ENCODE data around the gene MT1HL1.

Gene MT1HL1

DNA sequence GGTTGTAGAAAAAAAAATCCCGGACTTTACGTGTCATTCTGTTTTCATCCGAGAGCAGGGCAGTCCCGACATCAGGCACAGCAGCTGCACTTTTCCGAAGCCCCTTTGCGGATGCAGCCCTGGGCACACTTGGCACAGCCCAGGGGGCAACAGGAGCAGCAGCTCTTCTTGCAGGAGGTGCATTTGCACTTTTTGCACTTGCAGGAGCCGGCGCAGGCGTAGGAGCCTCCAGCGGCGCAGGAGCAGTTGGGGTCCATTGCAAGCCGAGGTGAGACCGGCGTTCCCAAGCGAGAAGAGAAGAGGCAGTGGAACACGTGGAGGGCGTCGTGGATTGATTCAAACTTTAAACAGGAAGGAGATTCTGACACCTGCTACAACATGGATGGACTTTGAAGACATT, at the start of gene MT1HL1:
Gene MT1HL1, minus strand, starts transcription at position 326 of the 400 bp plus-strand sequence. Its CDS starts 69 bp downstream, at position 257.
- no peak for DNase-seq (ENCODE audit: low read depth in 3 of 3)

DNA sequence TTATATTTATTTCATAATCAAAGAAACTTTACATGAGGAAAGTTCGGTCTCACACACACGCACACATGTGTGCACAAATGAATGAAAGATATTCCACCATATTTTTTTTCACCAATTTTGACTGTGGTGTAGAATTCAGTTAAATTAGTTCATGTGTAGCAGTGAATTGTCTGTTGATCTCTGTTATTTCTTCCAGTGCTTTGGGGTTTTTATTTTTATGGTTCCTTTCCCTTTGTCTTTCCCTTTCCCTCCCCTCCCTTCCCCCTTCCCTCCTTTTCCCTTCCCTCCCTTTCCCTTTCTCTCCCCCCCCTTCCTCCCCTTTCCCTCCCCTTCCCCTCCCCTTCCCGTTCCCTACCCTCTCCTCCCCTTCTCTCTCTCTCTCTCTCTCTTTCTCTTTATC, 46.7 kb upstream of the MT1HL1 start:
- no peak for DNase-seq (ENCODE audit: low read depth in 3 of 3)

DNA sequence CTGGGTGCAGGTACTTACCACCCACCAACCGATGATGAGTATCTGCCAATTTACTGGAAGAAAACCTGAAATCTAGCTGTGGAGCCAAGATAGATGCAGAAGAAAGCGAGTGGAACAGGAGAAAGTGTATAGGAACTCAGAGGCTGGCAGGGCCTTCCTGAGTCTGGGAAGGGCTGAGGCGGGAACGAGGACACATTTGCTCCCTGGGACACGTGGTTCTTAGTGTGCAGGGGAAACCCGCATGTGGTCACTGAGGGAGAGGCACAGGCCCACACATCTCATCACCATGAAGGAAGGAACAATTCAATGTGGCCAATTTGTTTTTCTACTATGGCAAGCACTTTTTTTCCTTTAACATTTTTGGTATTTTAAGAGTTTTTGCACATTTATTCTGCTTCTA, 45.9 kb upstream of the MT1HL1 start:
- no peak for DNase-seq (ENCODE audit: low read depth in 3 of 3)

DNA sequence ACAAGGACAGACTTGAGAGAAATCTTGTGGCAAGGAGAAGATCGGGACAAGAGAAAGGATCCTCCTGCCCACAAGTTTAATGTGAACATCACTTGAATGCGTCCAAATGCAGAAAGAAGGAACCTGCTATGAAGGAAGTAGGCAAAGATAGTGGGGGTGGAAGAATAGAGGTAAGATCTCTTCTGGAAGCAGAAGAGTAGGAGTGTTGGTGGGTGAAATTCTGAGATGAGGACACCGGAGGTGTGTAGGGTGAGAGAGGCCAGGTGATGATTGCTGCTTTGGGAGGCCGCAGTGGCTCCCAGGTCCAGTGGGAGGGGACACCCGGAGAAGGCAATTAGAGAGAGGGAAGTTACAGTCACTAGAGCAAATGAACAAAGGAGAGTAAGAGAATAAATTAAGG, 44.6 kb upstream of the MT1HL1 start:
- no peak for DNase-seq (ENCODE audit: low read depth in 3 of 3)

DNA sequence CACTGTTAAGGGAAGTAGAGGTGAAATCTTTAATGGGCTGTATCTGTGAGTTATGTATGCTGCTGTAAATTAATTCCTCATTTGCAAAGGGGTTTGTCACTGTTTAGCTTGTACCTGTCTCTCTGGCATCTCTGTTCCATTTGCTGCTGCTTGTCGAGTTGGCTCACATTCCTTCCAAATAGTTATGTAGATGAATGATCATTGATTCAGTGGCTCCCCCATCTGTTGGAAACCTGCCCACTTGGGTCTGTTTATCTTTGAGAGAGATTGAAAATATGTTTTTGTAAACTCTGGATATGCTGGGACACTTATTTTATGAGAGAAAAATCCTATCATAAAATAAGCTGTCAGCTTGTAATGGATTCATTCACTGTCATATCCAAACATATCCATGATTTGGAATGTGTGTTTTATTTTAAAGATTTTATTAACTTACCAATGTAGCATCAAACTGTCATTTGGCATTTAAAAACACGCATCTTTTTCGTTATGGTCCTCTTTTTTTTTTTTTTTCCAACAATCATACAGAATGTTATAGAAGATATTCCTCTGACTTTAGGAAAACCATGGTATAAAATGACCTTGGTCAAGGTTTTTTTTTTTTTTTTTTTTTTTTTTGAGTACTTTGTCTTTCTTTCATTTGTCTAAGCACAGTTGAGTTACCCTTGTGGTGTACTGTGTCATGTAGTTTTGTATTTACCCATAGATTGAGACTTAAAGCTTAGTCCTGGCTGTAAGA, 41.2 kb upstream of the MT1HL1 start:
- DNase-seq (ENCODE audit: low read depth in 3 of 3) = no peak

DNA sequence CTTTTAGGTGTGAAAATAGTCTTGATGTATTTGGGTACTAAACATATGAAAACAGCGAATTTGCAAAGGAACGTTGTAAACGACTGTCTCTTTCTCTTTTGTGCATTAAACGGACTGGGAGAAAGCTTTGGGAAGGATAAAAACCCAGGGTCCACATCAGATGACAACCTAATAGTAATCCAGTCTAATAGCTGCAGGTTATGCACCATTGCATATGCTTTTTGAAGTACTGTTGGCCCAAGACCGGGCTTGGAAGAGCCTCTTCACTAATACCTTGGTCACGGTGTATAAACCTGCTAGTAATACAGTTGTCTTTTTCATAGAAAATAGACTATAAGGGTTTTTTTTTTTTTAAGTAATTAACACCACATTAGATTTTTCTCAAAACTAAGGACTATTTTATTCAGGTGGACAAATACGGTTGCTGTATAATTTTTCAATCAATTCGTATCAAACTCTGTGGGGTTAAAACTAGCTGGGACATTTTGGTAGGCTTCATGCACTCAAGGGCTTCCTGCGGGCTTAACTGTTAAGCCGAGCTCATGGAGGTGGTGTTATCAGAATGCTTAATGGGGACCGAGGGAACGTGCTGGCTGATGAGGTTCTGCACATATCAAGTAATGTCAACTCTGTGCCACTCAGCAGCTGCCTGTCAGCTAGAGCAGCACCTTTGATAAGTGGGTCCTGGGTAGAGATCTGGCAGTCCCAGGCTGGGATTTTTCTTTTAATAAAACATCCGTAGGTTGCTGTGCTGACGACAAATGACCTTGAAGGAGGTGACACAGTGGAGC, 39.8 kb upstream of the MT1HL1 start:
- DNase-seq (ENCODE audit: low read depth in 3 of 3) = no peak

DNA sequence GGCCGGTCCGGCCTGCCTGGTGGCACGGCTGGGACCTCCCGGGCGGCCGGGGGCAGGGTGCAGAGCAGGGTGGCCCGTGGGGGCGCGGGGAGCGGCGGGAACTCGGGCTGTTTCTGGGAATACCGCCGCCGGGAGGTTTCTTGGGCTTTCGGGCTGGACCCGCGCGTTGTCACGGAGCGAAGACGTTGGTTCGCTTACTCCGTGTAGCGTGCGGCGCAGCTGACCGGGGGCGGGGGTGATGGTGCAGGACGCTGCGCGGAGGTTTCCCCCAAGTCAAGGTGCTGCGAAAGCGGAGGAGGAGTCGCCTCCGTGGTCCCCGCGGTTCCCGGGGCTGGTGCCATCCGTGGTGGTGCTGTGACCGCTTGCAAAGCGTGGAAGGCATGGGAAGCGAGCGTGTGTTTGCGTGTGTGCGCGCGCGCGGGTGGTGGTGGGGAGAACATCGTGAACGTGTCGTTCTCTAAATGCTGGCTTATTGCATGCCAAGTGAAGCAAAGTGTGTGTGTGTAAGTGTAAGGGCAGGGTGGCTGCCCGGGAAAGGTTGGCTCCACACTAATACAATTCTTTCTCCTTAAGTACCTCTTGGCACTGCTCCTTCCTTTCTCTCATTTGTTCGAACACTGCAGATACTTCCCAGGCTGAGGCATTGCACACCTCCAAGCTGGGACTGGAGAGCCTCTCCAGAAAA, 38.8 kb upstream of the MT1HL1 start:
- no peak for DNase-seq (ENCODE audit: low read depth in 3 of 3)

DNA sequence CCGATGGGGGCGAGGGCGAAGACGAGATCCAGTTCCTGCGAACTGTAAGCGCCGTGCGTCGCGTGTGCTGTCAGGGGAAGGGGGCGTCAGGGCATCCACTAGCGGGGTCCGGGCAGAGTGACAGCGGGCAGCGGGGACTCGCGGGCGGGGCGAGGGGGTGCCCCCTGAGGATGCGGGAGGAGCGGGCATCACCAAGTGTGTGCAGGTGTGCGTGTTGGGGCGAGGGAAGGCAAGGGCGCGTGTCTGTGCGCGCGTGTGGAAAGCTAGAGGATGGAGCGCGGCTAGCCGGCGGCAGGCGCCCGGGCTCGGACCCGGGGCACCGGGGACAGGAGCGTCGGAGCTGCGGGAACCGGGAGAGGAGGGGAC, 38.3 kb upstream of the MT1HL1 start:
- no peak for DNase-seq (ENCODE audit: low read depth in 3 of 3)

DNA sequence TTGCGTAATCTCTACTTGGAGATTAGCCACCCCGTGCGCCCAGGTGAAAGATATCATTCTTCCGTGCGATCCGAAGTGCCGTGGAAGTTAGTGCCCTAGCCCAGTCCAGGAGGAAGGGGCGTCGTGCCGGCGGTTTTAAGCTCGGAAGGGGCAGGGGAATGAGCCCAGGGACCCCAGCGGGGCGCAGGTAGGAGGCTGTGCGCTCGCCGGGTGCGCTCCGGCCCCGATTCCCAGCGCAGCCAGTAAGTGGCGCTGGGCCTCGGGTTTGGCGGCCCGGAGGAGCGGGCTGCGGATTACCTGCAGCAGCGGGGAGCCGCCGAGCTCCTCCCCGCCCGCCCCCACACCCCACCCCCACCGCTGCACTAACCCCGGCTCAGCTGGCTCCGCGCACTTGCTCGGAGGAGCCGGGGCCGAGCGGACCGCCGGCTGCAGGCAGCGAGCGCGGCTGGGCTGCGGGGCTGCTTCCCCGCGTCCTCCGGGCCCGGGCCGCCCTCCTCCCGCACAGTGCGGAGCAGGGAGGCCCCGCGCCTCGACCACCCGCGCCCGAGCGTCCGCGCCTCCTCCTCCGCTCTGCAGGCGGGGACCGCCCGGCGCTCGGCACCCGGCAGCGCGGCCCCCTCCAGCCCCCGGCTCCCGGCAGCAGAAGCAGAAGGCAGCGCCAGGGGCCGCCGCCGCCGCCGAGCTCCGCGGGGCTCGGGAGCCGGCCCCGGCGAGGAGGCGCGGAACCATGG, 37.7 kb upstream of the MT1HL1 start, which contains the start of gene RYR2:
Gene RYR2, plus strand, starts transcription at position 390 of the 731 bp plus-strand sequence. Its CDS starts 338 bp downstream, at position 728.
- DNase-seq (ENCODE audit: low read depth in 3 of 3) = no peak

DNA sequence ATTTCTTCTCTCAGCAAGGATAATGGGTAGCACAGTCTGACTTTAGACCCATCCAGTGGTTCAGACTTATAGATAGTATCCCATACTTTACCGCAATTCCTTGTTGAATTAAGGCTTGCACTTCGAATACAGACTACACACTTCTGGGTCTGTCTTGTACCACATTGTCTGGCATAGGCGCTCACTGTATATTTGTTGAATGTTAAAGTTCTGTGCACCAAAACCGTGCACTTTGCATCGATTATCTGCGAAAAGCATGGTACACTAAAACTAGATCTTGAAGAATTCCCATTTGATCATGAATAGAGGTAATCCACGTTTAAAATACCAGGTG, 37.2 kb upstream of the MT1HL1 start:
- no peak for DNase-seq (ENCODE audit: low read depth in 3 of 3)

DNA sequence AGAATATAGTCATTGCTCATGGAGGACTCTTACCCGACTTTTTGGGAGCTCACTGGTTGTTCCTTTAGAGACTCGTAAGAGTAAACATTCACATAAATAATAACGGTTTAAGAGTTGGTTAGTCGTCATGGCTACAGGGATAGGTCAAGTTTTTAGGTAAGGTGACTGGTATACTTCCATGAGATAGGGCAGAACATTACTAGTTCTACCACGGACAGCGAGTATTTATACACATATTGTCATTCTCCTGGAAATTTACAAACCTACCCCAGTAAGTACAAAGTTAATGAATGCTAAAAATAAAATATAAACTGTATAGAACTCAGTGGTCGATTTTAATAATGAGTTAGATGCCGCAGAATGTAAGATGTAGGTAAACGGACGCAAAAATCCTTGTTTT, 36.6 kb upstream of the MT1HL1 start:
- no peak for DNase-seq (ENCODE audit: low read depth in 3 of 3)

DNA sequence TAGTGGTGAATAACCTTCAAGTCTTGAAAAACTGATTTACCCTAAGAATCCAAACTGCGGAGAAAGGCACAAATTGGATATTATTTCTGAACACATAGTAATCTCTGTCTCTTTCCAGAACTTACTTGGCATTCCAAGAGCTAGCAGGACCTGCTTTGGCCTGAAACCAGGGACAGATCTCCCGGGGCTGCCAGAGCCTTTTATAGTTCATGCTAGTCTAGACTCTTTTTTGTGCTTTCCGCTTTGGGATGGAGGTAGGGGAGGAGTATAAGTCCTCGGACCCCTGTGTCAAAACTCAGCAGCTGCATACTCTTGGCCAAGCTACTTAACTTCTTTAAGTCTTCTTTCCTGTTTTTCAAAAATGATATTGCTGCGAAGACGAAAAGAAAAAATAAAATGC, 34.0 kb upstream of the MT1HL1 start:
- no peak for DNase-seq (ENCODE audit: low read depth in 3 of 3)

DNA sequence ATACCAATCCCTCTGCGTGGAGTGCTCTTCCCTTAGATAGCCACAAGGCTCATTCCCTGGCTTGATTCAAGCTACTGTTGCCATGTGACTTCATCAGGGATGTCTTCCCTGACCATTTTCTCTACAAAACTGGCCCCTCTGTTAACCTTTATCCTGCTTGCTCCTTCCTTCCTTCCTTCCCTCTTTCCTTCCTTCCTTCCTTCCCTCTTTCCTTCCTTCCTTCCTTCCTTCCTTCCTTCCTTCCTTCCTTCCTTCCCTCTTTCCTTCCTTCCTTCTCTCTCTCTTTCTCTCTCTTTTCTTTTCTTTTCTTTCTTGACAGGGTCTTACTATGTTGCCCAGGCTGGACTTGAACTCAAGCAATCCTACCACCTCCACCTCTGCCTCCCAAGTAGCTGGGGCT, 31.5 kb upstream of the MT1HL1 start:
- no peak for DNase-seq (ENCODE audit: low read depth in 3 of 3)

DNA sequence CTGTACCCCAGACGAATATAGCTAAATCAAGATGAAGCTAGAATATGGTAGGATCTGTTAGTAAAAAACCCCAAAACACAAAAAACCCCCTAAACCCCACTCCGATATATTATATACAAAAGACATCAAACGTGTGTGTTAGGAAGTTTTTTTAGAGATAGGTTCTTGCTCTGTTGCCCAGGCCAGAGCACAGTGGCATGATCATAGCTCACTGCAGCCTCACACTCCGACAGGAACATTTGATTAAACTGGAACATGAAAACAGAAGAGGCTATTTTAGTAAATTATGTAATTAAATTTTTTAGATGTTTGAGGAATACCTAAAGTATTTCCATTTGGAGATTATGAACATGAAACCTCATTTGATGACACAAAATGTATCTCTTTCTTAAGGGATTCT, 29.6 kb upstream of the MT1HL1 start:
- DNase-seq (ENCODE audit: low read depth in 3 of 3) = no peak

DNA sequence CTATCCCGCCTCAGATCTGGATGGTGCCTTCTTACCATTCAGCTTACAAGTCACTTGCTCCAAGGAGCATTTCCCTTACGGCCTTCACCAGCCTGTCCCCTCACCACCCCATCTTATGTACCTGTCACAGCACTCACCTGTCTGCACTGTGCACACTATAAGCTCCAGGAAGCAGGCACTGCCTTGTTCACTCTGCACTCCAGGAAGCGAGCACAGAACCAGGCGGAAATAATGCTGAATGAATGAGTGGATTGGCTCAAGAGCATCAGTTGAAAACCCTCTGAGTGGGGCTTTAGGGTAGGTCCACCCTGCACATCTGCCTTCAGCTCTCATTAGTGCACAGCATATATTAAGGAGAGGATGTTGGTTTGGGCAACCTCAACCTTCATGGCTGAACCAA, 28.8 kb upstream of the MT1HL1 start:
- no peak for DNase-seq (ENCODE audit: low read depth in 3 of 3)

DNA sequence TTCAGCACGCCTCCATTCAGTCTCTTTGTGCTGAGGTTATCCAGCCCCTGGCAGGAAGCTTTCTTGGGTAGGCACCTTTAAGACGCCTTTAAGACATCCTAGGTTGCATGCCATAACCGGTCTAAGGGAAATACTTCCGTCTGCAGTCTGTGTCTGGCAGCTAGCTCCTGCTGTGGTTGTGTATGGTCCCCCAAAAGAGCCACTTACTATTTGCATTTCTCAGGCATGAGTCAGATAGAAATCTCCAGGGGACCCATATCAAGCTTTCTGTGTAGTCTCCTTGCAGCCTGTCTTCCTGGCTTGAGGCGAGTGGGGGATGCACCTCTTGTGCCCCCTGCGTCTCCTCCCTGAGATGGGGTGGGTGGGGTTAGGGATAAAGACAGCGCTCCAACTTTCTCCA, 27.8 kb upstream of the MT1HL1 start:
- DNase-seq (ENCODE audit: low read depth in 3 of 3) = no peak

DNA sequence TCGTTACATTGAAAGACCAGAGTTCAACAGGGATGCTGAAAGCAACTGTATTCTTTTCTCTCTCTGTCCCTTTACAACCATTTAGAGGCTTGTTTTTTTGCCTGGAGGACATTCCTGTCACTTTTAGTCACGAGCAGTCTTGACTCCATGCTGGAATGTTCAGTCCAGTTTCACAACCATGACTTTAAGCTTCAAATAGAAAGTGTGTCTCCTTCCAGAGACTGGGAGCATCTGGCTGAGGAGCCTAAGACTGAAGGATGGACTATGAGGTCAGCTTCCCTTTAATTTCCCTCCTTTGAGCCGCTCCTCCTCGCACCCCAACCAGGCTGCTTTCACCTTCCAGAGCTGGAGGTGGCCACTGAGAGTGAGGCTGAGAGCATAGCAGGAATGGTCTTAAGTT, 27.2 kb upstream of the MT1HL1 start:
- DNase-seq (ENCODE audit: low read depth in 3 of 3) = no peak

DNA sequence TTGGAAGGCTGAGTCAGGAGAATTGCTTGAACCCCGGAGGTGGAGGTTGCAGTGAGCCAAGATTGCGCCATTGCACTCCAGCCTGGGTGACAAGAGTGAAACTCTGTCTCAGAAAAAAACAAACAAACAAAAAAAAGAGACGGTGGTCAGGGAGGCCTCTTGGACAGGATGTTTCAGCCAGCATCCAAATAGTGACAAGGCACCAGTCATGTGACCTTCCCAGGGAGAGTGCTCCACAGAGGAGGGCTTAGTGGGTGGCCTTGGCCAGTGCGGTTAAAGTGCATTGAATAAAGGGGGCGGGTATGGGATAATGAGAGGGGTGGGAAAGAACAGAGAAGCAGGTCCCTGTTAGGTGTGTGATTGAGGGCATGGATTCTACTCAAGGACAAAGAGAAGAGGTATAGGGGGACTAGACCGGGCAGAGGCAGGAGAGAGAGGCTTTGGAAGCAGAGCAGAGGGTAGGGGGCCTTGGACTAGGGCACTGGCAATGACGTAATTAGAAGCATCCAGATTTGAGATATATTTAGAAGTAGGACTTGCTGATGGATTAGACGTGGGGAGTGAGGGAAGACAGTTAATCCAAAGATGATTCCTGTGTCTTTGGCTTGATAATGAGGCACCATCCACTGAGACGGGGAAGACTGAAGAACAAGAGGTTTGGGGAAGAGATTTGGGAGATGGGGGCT, 25.8 kb upstream of the MT1HL1 start:
- no peak for DNase-seq (ENCODE audit: low read depth in 3 of 3)

DNA sequence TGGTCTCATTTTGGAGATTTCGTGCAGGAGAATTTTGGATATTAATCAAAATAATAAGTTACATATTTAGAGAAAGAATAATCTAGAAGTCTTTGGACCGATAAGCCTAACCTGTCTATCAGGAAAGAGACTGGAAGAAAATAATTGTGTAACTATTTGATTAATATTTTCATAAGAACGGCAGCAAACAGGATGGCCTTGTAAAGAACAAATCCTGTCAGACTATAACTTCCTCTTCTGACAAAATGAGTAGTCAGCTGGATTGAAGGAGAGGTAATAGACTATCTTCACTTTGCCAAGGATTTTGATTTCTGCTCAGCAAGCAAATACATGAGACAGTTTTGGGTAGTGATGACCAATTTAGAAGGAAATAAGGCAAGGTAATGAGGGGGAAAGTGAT, 25.0 kb upstream of the MT1HL1 start:
- DNase-seq (ENCODE audit: low read depth in 3 of 3) = no peak

DNA sequence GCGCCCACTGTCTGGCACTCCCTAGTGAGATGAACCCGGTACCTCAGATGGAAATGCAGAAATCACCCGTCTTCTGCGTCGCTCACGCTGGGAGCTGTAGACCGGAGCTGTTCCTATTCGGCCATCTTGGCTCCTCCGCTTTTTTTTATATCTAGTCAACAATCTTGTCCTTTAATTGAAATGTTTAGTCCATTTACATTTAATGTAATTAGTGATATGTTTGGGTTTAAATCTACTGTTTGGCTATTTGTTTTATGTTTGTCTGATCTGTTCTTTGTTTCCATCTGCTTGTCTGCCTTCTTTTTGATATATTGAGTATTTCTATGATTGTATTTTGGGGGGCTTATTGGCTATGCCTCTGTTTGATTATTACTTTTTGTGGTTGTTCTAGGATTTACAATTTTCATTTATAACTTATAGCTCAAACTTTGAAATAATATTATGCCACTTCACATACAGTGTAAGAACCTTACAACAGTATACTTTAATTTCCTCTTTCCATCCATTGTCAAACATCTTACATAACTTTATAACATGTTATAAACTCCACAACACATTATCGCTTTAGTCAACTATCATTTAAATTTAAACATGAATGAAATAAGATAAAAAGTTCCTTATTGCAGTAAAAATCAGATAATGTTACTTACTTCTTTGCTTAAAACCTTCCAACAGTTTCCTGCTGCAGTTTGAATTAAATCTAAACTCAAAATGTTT, 21.3 kb upstream of the MT1HL1 start:
- DNase-seq (ENCODE audit: low read depth in 3 of 3) = no peak

DNA sequence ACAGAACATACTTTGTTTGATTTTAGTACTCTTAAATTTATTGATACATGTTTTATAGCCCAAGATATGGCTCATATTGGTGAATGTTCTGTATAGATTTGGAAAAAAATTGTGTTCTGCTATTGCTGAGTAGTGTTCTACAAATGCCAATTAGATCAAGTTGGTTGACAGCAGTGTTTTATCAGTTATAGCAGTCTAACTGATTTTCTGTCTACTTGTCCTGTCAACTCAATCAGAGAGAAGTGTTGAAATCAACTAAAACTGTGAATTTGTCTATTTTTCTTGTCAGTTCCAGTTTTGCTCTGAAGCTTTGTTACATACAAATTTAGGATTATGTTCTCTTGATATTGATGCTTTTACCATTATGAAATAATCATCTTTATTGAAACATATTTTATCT, 14.7 kb upstream of the MT1HL1 start:
- no peak for DNase-seq (ENCODE audit: low read depth in 3 of 3)

Measured in stimulated activated CD4-positive, alpha-beta T cell treated with anti-CD3 and anti-CD28 coated beads, TNF-alpha, amount 100 ng/mL, for 24 hours (primary cell).